HG02642 (cell line): ENCODE results near the gene KRT7.
"Not testable (repeated sequence)": the region's sequence is repeated elsewhere in the genome, so short reads cannot be mapped to it uniquely, and the experiment has no call there.

Experiments
- ATAC-seq: cut with Tn5 transposase; IDR thresholded peaks from one replicate; pipeline ENCODE4 v1.9.1; 2021; ENCODE audit warnings: mild to moderate bottlenecking; ENCODE audit not compliant: unreplicated experiment, poor library complexity

The KRT7 gene

DNA sequence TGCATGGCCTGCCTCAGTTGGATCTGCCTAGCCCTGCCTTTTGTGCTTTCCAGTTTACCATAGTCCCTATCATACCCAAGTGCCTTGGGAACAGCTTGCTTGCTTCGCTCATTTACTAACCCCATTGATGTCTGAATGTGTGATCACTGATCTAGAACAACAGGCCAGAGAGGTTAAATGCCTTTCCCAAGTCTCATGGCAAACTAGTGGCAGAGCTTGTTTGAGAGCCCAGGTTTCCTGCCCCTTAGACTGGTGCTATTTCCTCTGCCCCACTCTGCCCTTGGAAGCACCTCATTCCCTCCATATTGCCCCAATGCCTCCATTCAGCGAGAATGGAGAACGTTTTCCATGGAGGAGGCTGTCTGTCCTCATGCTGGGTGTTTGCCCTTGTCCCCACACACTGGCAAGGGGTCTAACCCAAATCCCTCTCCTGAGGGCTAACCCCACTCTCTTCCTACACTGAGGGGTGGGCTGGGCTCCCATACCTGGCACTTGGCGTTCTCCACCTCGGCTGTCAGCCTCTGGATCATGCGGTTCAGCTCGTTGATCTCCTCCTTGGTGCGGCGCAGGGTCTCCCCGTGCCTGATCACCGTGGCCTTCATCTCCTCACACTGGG is 19.8 kb downstream of the KRT7 start:
- no peak for ATAC-seq

DNA sequence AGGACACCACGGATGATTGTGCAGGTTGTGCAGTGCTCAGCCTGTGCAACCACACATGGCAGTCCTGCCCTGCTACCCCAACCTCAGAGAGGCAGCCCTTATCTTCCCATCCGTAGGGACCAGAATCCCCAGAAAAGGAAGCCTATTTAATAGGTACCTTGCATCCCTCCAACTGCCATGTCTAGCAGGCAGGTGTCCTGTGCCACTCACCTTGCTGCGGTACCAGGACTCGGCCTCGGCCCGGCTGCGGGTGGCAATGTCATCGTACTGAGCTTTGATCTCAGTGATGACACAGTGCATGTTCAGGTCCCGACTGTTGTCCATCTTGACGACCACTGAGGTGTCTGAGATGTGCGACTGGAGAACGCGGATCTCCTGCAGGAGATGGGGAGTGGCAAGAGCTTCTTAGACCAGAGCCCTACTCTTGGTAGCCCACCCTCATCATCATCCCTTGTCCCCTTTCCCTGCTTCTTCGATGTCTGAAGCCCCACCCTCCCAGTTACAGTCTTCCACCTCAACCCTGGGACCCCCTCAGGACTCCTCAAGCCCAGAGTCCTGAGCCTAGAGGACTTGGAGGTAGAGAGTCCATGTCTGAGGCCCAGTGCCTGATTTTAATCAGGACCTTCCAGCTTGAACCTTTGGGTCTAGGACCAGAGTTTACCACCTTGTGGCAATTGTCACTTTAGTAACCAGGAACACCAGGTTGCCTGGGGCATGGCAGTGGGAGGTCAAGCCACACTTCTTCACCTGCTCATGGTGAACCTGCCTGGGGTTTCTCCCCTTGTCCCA is 20.5 kb downstream of the KRT7 start:
- ATAC-seq: no peak

DNA sequence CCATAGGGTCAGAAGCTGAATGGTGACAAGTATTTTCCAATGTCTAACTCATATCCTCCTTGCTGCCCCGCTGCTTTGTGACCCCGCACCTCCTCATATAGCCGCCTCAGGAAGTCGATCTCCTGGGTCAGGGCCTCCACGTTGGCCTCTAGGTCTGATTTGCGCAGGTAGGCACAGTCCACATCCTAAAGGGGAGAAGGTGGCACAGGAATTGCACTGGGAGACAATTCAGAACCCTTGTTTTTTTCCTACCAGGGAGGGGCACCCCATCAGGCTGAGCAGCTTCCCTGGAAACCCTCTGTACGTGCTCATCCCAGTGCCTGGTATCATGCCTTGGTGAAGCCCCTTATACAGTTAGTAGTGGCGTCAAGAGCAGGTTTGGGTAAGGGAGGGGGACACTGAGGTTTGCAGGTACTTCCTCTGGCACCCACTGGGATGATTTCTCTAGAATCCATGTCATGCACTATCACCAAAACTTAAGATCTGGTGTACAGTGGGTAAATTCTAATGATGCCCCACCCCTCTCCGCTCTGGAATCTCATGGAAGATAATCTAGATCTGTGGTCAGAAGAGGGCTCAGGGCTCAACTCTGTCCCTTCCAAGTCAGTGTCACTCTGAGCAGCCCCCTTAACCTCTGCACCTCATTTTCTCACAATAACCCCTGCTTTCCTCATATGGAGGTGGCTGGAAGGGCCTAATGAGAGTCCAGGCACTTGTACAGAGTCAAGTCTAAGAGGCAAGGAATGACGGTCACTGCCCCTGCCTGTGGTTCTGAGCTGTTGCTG is 21.3 kb downstream of the KRT7 start:
- no peak for ATAC-seq

DNA sequence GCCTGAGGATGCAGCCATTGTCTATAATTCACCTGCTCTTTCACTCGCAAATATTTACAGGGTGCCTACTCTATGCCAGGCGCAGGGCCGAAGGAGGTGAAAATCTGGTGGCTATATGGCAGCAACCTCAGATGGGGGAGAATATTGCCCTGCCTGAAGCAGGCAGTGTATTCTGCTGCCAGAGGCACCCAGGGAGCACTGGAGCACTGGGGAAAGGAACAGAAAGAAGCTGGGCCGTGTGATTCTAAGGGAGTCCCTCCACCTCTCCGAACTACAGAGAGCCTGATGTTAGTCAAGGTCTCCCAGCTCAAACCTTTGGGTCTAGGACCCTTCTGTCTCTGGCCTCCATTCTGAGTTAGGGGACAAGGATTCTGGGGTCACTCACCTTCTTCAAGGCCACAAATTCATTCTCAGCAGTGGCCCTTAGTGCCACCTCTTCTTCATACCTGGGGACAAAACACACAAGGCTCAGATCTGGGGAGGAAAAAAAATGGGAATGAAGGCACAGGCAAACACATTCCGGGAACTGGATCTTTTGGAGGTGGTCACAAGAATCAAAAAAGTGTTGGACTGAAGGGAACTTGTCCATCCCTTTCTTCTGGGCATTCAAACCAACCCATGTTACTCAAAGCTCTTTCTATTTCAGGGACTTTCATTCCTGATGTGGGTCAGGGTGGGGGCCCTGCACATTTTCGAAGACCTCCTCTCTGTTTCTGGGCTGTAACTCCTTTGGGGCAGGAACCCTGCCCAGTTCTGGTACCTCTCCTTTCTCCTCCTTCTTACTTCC is 22.1 kb downstream of the KRT7 start:
- no peak for ATAC-seq

DNA sequence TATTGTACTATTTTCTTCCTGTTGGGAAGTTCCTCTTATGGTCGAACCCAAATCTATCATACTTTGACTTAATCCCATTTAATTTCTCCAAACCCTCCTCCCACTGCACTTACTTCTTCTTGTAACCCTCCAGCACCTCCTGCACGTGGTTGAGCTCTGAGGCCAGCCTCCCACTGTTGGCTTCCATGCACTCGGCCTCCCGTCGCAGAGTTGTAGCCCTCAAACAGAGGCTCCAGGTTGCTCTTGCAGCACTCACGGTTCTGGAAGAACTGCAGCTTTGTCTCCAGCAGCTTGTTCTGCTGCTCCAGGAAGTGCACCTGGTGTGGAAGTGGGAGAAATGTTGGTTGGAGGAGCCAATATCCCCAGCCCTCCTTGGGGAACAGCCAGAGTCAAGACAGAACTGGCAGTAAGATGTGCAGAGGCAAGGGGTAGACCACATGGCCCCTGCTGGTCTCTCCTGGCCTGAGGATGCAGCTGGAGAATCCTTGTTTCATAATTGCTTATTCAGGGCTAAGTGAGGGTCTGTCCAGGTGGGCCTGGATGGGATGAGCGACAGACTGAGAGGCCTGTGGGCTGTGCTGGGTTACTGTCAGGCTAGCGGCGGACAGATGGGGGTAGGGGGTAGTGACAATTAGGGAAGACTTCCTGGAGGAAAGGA is 23.0 kb downstream of the KRT7 start:
- ATAC-seq: no peak

DNA sequence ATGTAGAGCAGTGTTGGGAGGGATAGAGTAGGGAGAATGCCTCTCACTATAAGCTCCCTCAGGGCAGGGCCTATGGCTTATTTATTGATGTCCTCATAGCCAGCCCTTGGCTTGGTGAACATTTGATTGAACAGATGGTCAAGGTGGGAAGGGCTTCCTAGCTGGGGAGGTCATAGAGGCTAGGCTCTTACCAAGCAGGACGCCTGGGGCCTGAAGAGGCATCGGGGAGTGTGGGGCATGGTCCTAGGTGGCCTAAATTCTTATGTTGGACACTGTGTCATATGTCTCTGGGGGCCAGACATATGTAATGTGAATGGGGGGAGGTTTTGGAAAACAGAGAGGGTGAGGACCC is 23.5 kb downstream of the KRT7 start:
- ATAC-seq: no peak

DNA sequence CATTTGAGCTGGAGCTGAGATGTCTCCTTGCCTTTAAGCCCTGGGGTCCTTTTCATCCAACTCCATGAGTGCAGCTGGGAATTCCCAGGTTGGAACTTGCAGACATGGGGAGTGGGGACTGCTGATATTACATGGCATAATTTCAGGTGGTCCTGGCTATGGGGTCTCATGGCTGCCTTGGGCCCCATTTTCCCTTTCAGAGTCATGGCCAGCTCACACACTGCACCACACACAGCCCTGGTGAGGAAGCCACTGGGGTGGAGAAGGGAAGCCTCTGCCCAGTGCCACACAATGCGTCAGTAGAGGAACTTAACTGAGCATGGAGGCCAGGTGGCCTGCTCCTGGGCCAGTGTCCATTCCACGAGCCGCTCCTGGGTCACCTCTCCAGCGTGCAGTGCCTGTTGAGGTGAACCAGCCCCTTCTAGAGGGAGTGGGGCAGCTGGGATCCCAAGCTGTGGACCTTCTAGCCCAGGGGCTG is 24.1 kb downstream of the KRT7 start:
- no peak for ATAC-seq

DNA sequence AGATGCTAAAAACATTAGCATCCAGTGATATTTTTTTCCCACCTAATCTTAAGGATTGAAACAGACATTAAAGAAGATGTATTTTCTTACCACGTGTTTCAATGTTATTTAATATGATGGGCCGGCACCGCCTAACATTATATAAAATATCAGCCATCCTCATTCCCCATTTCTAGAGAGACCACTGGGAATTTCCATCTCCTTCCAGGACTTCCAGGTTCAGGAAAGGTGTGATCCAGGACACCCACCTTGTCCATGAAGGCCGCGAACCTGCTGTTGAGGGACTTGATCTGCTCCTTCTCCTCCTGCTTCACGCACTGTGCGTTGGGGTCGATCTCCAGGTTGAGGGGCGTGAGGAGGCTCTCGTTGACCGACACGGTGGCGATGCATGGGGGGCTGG is 24.9 kb downstream of the KRT7 start:
- not testable (repeated sequence) for ATAC-seq

DNA sequence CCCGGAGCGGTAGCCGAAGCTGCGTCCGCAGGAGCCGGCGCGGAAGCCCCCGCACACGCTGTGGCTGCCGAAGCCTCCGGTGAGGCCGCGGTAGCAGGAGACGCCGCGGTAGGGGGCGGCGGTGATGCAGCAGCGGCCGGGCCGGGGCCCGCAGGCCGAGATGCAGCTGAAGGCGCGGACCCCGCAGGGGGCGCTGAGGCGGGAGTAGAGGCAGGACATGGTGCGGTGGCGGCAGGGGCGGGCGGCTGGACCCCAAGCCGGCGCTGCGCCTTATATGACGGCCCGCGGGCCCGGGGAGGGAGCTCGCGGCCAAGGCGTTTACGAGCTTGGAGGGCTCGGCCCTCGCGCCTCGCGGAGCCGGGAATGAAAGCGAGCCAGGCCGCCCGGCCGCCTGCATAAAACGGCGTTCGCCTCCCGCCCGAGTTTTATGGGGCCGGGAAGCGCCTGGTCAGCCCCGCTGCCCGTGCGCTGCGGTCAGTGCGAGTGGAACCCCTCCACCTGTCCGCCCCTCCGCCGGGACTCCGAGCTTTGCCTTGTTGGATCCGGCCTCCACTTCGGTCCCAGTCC is 25.4 kb downstream of the KRT7 start:
- no peak for ATAC-seq

DNA sequence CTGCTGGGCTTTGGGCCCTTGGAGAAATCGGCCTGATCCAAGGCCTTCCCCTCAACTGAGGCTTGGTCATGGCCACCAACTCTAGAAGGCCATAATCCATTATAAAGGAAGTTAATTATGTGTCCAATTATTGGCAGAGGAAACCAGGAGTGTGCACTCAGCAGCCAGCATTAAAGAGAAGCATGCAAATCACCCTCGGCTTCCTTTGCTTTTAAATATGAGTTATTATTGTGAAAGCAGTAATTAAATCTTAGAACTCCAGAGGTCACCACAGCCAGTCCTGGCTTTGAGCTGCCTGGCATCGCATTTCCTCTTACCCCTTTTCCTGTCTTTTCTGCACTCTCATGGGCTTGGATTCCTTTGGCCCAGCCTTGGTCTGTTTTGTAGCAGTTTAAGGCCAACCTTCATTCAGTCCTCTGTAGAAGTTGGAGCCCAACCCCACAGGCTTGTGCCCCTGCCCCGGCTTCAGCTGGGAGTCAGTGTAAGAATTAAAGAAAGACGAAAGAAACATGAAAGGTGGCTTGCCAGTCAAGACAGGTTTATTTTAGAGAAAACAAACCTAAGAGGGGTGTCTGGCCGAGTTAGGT is 26.7 kb downstream of the KRT7 start:
- ATAC-seq: no peak

DNA sequence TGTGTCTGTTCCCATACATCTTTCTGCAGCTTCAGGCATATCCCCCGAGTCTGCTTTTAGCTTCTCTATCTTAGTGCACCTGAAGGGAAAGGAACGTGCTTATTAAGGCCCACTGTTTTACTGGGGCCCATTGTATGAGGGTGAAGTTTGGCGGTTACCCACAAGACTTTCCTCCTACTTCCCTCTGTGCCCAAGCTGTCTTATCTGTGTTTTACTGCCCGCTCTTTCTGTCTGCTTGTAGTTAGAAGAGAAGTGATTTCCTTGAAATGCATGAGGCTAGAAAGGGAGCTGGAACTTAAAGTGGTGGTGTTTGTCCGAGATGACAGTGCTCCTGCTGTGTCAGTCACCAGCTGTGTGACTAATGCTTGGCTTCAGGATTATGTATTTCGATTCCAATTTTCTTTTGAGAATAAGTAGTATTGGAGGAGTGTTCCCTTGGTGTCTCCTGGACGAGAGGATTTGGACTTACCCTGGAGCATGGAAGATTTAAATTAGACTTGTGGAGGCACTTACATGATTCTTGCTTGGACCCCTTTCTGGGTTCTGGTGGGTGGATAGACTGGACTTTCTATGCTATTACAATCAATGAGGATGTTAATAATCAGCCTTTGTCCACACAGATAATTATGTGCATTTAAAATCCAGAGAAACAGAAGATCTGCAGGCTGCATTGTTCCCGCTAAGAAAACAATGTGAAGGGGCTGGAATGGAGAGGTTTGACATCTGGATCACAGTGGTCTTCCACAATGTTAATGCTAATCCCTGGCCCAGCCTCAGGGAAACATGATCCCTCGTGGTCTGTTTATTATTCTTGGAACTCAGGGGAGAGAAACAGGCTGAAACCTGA is 27.5 kb downstream of the KRT7 start:
- no peak for ATAC-seq

DNA sequence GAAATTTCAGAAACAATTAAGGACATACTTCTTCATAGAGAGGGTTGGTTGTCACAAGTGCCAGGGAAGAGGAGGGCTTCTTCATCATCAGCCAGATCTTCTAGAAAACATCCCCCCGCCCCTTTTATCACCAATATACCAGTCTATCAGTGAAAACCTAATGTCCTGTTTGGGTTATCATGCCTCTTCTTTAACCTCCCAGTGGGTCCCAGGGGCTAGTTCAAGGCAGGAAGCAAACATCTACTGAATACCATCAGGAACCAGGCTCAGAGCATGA is 28.1 kb downstream of the KRT7 start:
- no peak for ATAC-seq

DNA sequence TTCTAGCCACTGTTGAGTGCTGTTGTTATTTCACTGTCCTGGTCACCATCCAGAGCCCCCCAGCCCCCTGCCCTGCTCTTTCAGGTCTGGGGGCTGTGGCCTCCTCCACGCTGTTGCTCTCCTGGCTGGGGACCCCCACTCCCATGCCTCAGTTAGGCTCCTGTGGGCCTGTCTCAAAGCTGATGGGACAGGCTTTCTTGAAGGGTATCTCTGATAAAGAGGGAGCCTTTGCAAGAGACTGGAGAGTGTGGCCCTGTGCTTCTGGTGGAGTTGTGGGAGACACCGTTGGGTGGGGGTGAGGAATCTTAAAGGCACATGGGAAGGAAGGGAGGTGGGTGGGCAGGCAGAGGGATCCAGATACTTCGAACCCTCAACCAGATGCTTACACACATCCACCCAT is 29.2 kb downstream of the KRT7 start:
- ATAC-seq: no peak

DNA sequence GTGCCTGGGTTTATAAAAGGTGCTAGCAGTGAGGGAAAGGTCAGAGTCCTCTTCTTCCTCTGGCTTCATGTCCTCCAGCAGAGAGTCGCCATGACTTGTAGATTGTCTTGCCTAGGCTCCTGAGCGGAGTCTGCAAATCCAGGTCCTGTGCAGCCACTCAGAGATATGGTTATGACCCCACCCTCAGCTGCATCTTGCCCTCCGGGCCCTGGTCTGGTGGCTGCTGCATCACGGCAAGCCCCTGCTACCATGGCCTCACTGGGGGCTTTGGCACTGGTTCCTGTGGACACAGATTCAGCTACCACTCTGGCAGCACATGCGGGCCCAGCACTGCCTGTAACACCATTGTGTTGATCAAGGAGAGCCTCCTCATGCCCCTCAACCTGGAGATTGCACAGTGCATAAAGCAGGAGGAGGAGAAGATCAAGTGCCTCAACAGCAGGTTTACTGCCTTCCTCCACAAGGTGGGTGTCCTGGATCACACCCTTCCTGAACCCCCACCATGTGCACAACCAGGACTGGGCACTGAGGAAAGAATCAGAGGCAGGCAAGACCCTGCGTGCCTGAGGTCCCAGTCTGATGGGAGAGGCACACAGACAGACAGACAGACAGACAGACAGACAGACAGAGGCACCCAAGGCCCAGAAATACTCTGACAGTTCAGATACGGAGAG is 30.9 kb downstream of the KRT7 start:
- ATAC-seq: no peak

DNA sequence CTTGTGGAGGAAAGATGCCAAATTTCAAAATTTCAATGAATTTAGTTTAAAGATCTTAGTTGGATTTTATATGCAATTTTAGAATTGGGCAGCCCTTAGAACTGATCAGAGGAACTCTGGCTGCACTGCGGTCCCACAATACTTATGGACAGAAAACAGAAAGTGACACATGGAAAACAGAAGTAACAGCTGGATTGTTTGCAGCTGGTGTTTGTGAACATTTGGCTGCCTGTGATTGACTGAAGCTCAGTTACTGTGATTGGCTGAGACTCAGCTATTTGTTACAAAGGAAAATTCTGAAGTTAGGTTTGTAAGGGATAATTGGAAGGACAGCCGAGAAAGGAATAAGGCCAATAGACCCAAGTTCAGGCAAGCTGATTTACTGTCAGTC is 31.4 kb downstream of the KRT7 start:
- ATAC-seq: no peak

DNA sequence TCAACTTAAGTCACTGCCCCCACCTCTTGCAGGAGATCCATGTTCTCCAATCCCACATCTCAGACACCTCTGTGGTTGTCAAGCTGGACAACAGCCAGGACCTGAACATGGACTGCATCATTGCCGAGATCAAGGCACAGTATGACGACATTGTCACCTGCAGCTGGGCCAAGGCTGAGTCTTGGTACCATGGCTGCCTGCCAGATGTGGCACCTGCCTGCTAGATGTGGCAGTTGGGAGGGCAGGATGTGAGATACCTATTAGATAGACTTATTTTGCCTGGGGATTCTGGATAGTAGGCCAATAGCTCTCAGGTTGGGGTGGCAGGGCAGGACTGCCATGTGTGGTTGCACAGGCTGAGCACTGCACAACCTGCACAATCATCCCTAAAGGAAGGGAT is 33.5 kb downstream of the KRT7 start:
- no peak for ATAC-seq

DNA sequence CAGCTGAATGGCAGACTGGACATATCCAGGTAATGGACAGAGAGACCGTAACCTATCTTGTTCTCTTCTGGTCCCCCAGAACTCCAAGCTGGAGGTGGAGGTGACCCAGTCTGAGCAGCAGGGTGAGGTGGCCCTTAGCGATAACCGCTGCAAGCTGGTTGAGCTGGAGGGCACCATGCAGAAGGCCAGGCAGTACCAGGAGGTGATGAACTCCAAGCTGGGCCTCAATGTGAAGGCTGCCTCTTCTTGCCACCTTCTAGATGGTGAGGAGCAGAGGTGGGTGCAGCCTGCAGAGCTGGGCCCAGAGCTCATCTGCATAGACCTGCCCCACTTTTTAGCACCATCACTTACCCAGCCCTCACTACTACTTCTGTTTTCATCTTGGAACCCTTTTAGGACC is 34.2 kb downstream of the KRT7 start:
- ATAC-seq: no peak

DNA sequence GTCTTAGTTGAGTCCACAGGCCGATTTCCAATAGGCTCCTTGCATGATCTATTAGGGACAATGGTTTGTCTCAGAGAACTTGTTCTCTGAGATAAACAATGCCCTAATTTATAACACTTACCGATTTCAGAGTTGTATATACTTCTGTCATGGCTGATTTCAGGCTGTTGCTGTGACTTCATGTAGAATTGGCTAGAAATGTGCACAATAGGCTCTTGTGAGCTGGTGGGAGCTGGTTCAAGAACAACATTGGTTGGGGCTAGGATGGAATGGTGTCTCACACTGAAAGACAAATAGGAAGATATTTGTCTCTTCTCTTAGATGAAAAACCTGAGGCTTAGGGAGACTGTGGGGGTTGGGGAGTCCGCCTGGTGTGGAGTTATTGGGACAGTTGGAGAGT is 34.7 kb downstream of the KRT7 start:
- ATAC-seq: no peak
